MG63 (cell line): ENCODE data around the gene RAB35. TPM values are rescaled to one million over a fixed set of nuclear protein-coding genes. Genes with fewer than 3 reads are reported as not detected.
"Not testable (repeated sequence)": the region's sequence is repeated elsewhere in the genome, so short reads cannot be mapped to it uniquely, and the experiment has no call there.

ENCODE experiments used
- DNase-seq: peaks from one replicate; pipeline ENCODE4 v3.0.0-alpha.2; 2020
- H3K27me3 ChIP-seq: fragments of 250-450 bp; sonication (Bioruptor Pico); 2 replicates; pipeline ENCODE4 v1.5.1; 2020; ENCODE audit warnings: mild to moderate bottlenecking, moderate library complexity
- H3K36me3 ChIP-seq: fragments of 250-450 bp; sonication (Bioruptor Pico); 2 replicates; pipeline ENCODE4 v1.5.1; 2020; ENCODE audit warnings: mild to moderate bottlenecking, moderate library complexity
- H3K4me3 ChIP-seq: fragments of 250-450 bp; sonication (Bioruptor Pico); 2 replicates; pipeline ENCODE4 v1.5.1; 2020; ENCODE audit warnings: mild to moderate bottlenecking, moderate library complexity
- H3K9me3 ChIP-seq: fragments of 250-450 bp; sonication (Bioruptor Pico); 2 replicates; pipeline ENCODE4 v1.5.1; 2020; ENCODE audit warnings: mild to moderate bottlenecking, moderate library complexity
- total RNA-seq: library from RNA; depleted of rRNA; stranded (reverse); fragments of >200 nt; shearing (Covaris generic); gene quantifications from 2 replicates; pipeline ENCODE4 v1.2.3, GENCODE V29; 2014; ENCODE audit warnings: low replicate concordance; rRNA removed

The RAB35 gene
- total RNA-seq, 1 experiment from 2014 or later, result 57.1 TPM

GRCh38 chr12:120061575-120062214 lies 54.9 kb downstream of the RAB35 start:
- H3K9me3 ChIP-seq, result no peaks in the 10 kb centered on the region
- H3K4me3 ChIP-seq, result no peak overlapping the region
- H3K36me3 ChIP-seq, result no peaks in the 10 kb centered on the region
- H3K27me3 ChIP-seq, result peaks cover 2% of the 10 kb centered on the region; the same call in 1 of the 2 replicates
- DNase-seq, result no peak

- Histone ChIP-seq H3K36me3 (no peaks in the 10 kb centered on the region), H3K4me3 (no peak overlapping the region), H3K27me3 (peaks cover 2% of the 10 kb centered on the region; the same call in 1 of the 2 replicates), H3K9me3 (no peaks in the 10 kb centered on the region)
- DNase-seq, result no peak
These were observed 55.8 kb downstream of the RAB35 start for GRCh38 chr12:120060717-120061116.

- DNase-seq, result no peak
- Histone ChIP-seq H3K9me3 (no peaks in the 10 kb centered on the region), H3K4me3 (no peak overlapping the region), H3K36me3 (no peaks in the 10 kb centered on the region), H3K27me3 (peaks cover 2% of the 10 kb centered on the region; the same call in 1 of the 2 replicates)
These were observed 56.4 kb downstream of the RAB35 start for GRCh38 chr12:120060196-120060595.

- no peak for DNase-seq
- H3K36me3 ChIP-seq, result no peaks in the 10 kb centered on the region
- H3K27me3 ChIP-seq, result no peaks in the 10 kb centered on the region; the same call in 1 of the 2 replicates
- H3K4me3 ChIP-seq, result no peak overlapping the region
- H3K9me3 ChIP-seq, result no peaks in the 10 kb centered on the region
These were observed 59.8 kb downstream of the RAB35 start for GRCh38 chr12:120056739-120057138.

- H3K36me3 ChIP-seq, result no peaks in the 10 kb centered on the region
- no peak for DNase-seq
- H3K27me3 ChIP-seq, result no peaks in the 10 kb centered on the region; the same call in 1 of the 2 replicates
- no peak overlapping the region for H3K4me3 ChIP-seq
- no peaks in the 10 kb centered on the region for H3K9me3 ChIP-seq
These were observed 61.1 kb downstream of the RAB35 start for GRCh38 chr12:120055231-120056000.

- H3K4me3 ChIP-seq, result no peak overlapping the region
These were observed 62.3 kb downstream of the RAB35 start for GRCh38 chr12:120054293-120054692.

GRCh38 chr12:120051535-120051934 lies 65.0 kb downstream of the RAB35 start:
- Histone ChIP-seq H3K9me3 (no peaks in the 10 kb centered on the region), H3K27me3 (no peaks in the 10 kb centered on the region), H3K4me3 (no peak overlapping the region), H3K36me3 (no peaks in the 10 kb centered on the region)
- DNase-seq, result no peak

More at GRCh38 chr12:120054293-120054692, 62.3 kb downstream of the RAB35 start:
- no peaks in the 10 kb centered on the region for H3K36me3 ChIP-seq
- no peak for DNase-seq
- no peaks in the 10 kb centered on the region for H3K9me3 ChIP-seq
- H3K27me3 ChIP-seq, result no peaks in the 10 kb centered on the region

- H3K4me3 ChIP-seq, result no peak overlapping the region
- H3K9me3 ChIP-seq, result no peaks in the 10 kb centered on the region
- no peak for DNase-seq
- H3K36me3 ChIP-seq, result no peaks in the 10 kb centered on the region
- H3K27me3 ChIP-seq, result no peaks in the 10 kb centered on the region
These were observed 67.1 kb downstream of the RAB35 start for GRCh38 chr12:120049426-120049825.

- Histone ChIP-seq H3K27me3 (peaks cover 5% of the 10 kb centered on the region; the same call in 1 of the 2 replicates), H3K4me3 (no peak overlapping the region), H3K36me3 (no peaks in the 10 kb centered on the region), H3K9me3 (no peaks in the 10 kb centered on the region)
- DNase-seq, result no peak
These were observed 68.3 kb downstream of the RAB35 start for GRCh38 chr12:120048263-120048662.

GRCh38 chr12:120047072-120047471 lies 69.5 kb downstream of the RAB35 start:
- Histone ChIP-seq H3K4me3 (no peak overlapping the region), H3K27me3 (peaks cover 5% of the 10 kb centered on the region; the same call in 1 of the 2 replicates), H3K36me3 (no peaks in the 10 kb centered on the region), H3K9me3 (no peaks in the 10 kb centered on the region)
- no peak for DNase-seq

- H3K4me3 ChIP-seq, H3K9me3 ChIP-seq, H3K36me3 ChIP-seq, H3K27me3 ChIP-seq, DNase-seq: not testable (repeated sequence)
These were observed 71.2 kb downstream of the RAB35 start for GRCh38 chr12:120045367-120045766.

Other genes with a start within 250 kb of the RAB35 start
- 4.1 and 5.6 TPM in 2 replicates for gene CIT, start 239.4 kb downstream of the RAB35 start, total RNA-seq
- not detected in 2 replicates for gene BICDL1, start 127.5 kb downstream of the RAB35 start, total RNA-seq
- gene GCN1, start 78.0 kb upstream of the RAB35 start, total RNA-seq, result 39.6 and 76.8 TPM in 2 replicates
- 5,975 and 7,875 TPM in 2 replicates for gene RPLP0, start 84.4 kb upstream of the RAB35 start, total RNA-seq
- 6.4 and 11.5 TPM in 2 replicates for gene PXN, start 149.0 kb upstream of the RAB35 start, total RNA-seq
- not detected in 2 replicates for gene RNU4-2, start 175.2 kb upstream of the RAB35 start, total RNA-seq
- gene RNU4-1, start 176.5 kb upstream of the RAB35 start, total RNA-seq, result not detected in 2 replicates
- 0.33 TPM in 1 of 2 replicates, not detected in the other for gene SIRT4, start 185.6 kb upstream of the RAB35 start, total RNA-seq
- gene PLA2G1B, start 211.0 kb upstream of the RAB35 start, total RNA-seq, result not detected in 2 replicates